K562 (cell line): ENCODE results near the gene ZNF618.

Source experiments
- CTCF ChIP-seq, 3 experiments: IDR thresholded peaks in 2 of 3; conservative IDR thresholded peaks in 1 of 3; 2 replicates each; pipeline ENCODE4 v1.5.1; 2011 to 2012; ENCODE audit warnings: low read length in 3 of 3, mild to moderate bottlenecking in 3 of 3, control low read depth in 2 of 3, improper control_type of control experiment in 1 of 3, inconsistent platforms in 1 of 3, low read depth in 1 of 3, mixed read lengths in 1 of 3, moderate library complexity in 1 of 3; ENCODE audit not compliant: insufficient read depth in 2 of 3
- ZFPM2 ChIP-seq: fragments of 250-450 bp; sonication (Bioruptor Pico); IDR thresholded peaks from 2 replicates; pipeline ENCODE4 v1.5.1; 2022; ENCODE audit warnings: mild to moderate bottlenecking

GRCh38 chr9:113931777-113932176 lies 55.7 kb downstream of the ZNF618 start:
- TF ChIP-seq ZFPM2 (no peak), CTCF (IDR thresholded peaks at IDR 0.05 in 2 of 3, conservative IDR thresholded peaks at IDR 0.05 in 1 of 3; ENCODE audit: insufficient read depth in 2 of 3, low read depth in 1 of 3, low read length in 3 of 3) (no peak)
